ENCODE data around the gene ARRDC5.
A peak's percentile ranks its signal among the peaks of the same experiment; 100 is the strongest.
"Not testable (repeated sequence)": the region's sequence is repeated elsewhere in the genome, so short reads cannot be mapped to it uniquely, and the experiment has no call there.

The ARRDC5 gene
- total RNA-seq, result 0.43 to 6.9 reads per million in 2 experiments

DNA sequence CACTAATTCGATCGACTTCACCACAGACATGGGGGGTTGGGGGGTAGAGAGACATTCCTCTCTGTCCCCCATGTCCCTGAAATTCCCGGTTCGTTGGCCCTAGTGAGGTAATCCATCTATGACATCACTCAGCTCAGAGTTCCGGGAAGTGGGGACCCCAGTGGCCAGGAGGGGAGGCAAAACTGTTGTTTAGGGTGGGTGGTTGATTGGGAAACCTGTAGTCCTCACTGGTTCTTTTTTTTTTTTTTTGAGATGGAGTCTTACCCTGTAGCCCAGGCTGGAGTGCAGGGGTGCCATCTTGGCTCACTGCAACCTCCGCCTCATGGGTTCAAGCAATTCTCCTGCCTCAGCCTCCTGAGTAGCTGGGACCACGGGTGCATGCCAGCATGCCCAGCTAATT is at the start of gene ARRDC5:
Gene ARRDC5 (minus strand): TSS at position 101 of the 400 bp plus-strand sequence. CDS start 71 bp downstream, at position 30.
- no peak for DNase-seq (ENCODE audit: low read depth)

- no peak for DNase-seq (ENCODE audit: low read depth)
Observed at GRCh38 chr19:4951656-4952055, 49.0 kb upstream of the ARRDC5 start.

- DNase-seq (ENCODE audit: low read depth), result not testable (repeated sequence)
Observed at GRCh38 chr19:4950650-4951049, 48.0 kb upstream of the ARRDC5 start.

GRCh38 chr19:4941638-4942169 is 39.0 kb upstream of the ARRDC5 start:
- not testable (repeated sequence) for DNase-seq (ENCODE audit: low read depth)

- no peak for DNase-seq (ENCODE audit: low read depth)
Observed at GRCh38 chr19:4939466-4939865, 36.8 kb upstream of the ARRDC5 start.

GRCh38 chr19:4938461-4938860 is 35.8 kb upstream of the ARRDC5 start:
- DNase-seq (ENCODE audit: low read depth), result not testable (repeated sequence)

DNA sequence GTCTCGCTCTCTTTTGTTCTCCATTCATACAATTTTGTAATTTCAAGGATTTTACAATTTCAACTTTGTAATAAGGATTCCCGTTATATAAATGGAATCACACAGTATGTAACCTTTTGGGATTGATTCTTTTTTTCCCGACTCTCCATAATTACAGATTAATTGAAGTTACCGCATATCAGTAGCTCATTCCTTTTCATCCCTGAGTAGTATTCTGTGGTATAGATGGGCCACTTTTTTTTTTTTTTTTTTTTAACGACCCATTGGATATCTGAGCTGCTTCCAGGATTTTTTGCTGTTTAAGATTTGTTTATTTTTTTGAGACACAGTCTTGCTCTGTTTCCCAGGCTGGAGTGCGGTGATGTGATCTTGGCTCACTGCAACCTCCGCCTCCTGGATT is 34.4 kb upstream of the ARRDC5 start:
- no peak for DNase-seq (ENCODE audit: low read depth)

- no peak for DNase-seq (ENCODE audit: low read depth)
Observed at GRCh38 chr19:4935444-4935843, 32.7 kb upstream of the ARRDC5 start.

- DNase-seq (ENCODE audit: low read depth), result no peak
Observed at GRCh38 chr19:4933528-4933927, 30.8 kb upstream of the ARRDC5 start.

GRCh38 chr19:4932711-4933110 is 30.0 kb upstream of the ARRDC5 start:
- no peak for DNase-seq (ENCODE audit: low read depth)

DNA sequence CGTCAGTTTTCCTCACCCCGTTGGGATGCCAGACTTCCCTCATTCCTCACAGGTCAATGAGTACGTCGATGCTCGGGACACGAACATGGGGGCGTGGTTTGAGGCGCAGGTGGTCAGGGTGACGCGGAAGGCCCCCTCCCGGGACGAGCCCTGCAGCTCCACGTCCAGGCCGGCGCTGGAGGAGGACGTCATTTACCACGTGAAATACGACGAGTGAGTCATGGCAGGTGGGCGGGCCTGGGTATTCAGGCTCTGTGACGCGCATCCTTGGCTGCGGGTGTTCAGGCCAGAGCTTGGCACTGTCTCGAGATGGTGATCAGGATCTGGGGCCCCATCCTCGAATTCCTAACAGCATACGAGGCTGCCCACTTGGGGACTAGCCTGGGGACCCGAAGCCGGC is 28.0 kb upstream of the ARRDC5 start:
- DNase-seq (ENCODE audit: low read depth), result no peak

DNA sequence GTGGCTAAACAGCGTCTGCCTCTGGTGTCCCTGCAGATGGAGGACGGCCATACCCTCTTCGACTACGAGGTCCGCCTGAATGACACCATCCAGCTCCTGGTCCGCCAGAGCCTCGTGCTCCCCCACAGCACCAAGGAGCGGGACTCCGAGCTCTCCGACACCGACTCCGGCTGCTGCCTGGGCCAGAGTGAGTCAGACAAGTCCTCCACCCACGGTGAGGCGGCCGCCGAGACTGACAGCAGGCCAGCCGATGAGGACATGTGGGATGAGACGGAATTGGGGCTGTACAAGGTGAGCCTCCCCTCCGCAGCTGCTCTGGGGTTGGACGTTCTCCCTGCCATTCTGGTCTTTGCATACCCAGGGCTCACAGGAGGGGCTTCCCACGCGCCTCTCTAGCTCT is 26.5 kb upstream of the ARRDC5 start:
- DNase-seq (ENCODE audit: low read depth), result no peak

- no peak for DNase-seq (ENCODE audit: low read depth)
Observed at GRCh38 chr19:4923276-4923747, 20.6 kb upstream of the ARRDC5 start.

- no peak for DNase-seq (ENCODE audit: low read depth)
Observed at GRCh38 chr19:4922530-4923275, 20.0 kb upstream of the ARRDC5 start.

DNA sequence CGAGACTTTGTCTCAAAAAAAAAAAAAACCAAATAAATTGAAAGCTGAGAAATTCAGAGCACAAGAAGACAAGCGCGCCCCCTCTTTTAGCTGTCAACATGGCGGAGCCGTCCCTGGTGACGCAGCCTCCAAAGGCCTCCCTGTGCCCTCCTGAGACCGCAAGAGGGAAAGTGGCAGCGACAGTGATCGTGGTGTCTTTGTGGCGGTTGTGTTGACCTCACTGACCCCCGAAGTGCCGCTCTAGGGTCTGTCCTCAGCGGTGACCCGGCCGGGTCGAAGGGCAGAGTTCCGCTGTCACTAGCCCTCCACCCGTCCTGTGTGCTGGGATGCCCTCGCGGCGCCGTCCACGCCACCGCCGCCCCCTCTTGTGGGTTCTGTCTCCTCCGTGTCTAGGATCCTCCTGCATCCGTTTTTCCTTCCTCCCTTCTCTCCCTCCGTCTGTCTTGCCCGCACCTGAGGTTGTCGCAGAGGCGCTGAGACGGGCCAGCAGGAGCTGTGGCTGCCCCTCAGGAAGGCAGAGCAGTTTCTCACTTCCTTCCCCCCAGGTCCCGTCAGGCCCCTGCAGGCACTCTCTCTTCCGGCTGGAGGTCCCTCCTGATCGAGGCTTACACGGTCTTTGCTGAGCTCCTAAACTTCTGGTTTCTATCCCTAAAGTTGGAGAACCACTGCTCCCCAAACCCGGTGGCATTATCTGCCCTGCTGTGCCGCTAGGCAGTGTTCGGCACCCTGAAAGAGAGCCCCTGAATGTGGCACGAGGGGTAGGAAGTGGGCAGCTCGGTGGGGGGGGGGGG is 13.8 kb upstream of the ARRDC5 start:
- DNase-seq (ENCODE audit: low read depth), result no peak

GRCh38 chr19:4914736-4915501 is 12.2 kb upstream of the ARRDC5 start:
- DNase-seq (ENCODE audit: low read depth), result peak; percentile 68

DNA sequence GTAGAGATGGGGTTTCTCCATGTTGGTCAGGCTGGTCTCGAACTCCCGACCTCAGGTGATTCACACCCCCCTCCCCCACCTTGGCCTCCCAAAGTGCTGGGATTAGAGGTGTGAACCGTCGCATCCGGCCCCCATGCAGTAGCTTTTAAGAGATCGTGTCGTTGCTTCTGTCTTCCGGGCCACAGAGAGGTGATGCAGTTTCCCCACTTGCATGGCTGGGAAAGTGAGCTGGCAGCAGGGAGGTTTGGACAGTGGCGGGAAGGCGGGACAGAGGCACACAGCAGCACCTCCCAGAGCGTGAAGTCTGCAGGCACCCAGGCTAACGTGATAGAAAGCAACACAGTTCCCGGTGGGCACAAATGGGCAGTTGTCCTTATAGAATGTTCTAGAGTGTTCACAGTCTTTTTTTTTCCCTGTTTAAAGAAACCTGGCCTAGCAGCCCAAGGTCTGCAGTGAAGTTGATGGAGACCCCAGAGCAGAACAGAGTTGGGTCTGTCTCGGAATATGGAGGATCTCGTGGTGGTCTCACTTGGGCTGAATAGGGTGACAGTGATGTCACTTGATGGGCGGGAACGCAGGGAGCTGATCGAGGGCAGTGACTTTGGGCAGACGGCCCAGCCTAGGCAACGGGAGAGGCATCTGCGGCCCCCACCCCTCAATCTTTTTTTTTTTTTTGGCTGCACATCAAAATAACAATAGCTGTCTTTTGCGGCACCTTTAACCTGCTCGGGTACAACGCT is 11.5 kb upstream of the ARRDC5 start:
- DNase-seq (ENCODE audit: low read depth), result no peak

DNA sequence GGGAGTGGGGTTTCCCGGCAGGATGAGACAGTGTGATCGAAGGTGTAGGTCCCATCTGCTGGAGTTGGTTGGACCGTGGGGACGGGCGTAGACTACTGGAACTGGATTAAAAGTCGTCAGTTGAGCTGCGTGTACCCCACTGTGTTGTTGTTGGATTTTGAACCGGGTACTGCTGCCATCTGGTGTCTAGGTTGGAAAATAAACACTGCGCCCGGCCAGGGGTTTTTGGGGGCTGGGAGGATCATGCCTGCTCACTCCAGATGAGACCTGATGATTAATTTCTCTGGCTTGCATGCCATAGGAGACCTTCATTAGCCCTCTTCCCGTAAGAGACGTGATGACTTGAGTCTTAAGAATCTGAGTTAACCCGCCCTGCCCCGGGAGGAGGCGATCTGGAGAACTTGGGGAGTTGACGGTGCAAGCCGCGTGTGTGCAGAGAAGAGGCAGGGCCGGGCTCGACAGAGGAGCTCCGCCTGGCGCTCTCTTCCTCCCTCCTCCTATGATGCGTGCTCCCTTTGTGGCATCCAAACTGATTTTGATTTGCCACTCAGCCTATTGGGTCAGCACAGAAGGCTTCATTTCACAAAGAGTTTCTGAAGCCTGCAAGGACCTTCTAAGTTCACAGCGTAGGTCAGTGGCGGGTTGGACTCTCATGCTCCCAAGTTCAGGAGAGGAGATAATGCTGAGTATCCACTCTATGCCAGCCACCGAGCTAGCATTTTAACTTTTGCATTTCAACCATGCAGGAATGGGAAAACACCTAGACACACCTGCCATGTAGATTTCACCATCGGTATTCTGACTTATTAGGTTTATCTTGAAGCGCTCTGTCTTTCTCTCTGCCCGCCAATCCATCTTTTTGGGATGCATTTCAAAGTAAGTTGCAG is 9.3 kb upstream of the ARRDC5 start:
- peak; percentile 61 for DNase-seq (ENCODE audit: low read depth)

DNA sequence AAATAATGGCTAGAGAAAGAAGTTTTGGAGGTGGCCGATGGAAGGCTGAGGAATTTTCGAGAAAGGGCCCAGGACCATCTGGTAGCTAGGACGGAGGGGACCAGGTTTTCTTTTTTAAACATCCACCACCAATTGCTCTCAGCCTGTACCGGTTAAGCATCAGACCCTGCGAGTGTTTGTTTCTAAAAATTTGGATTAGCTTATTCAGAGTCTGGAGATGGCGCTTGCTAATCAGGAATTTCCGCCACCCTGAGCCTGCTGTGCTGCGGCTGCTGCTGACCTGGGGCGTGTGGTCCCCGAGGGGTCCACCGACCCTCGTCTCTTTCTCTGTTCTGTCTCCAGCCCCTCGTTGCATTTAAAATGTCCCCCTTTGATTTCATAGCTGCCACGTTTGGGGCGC is 8.6 kb upstream of the ARRDC5 start:
- no peak for DNase-seq (ENCODE audit: low read depth)

DNA sequence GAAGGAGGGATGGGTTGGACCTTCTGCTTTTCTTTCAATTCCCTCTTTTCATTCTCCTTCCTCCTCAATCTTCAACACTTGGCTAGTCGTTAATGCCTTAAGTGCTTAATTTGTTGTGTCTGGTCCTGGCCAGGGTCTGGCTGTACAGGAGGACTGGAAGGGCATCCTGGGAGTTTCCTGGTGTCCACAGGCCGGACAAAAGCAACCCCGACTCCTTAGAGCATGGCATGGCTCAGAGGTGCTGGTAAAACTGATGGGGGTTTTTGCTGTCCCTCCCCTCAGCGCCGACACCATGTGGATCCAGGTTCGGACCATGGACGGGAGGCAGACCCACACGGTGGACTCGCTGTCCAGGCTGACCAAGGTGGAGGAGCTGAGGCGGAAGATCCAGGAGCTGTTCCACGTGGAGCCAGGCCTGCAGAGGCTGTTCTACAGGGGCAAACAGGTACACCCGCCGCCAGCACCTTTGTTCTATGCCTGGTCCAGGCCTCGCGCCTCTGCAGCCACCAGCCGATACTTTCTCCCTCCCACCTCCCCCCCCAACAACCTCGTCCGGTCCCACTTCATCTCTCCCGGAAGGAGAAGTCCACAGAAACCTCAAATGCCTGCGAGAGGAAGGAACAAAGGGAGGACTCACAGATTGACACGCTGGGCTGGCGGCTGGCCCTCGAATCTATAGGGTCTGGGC is 8.0 kb upstream of the ARRDC5 start:
- DNase-seq (ENCODE audit: low read depth), result no peak

All from T follicular helper cell (primary cell).